GM21390 (cell line): Measurements from ENCODE around the gene GALNS.
"Not testable (repeated sequence)": the region's sequence is repeated elsewhere in the genome, so short reads cannot be mapped to it uniquely, and the experiment has no call there.

ENCODE experiments used
- ATAC-seq: cut with Tn5 transposase; IDR thresholded peaks from one replicate; pipeline ENCODE4 v1.9.1; 2021; ENCODE audit not compliant: unreplicated experiment

Gene GALNS

GRCh38 chr16:88807142-88807625, 49.6 kb downstream of the GALNS start:
- ATAC-seq, result no peak

- no peak for ATAC-seq
Measured at GRCh38 chr16:88806491-88807111, 50.1 kb downstream of the GALNS start.

GRCh38 chr16:88805887-88806393, 50.8 kb downstream of the GALNS start:
- ATAC-seq, result no peak

GRCh38 chr16:88805340-88805715, 51.4 kb downstream of the GALNS start:
- ATAC-seq, result no peak

- ATAC-seq, result no peak
Measured at GRCh38 chr16:88804552-88805339, 52.0 kb downstream of the GALNS start.

GRCh38 chr16:88804173-88804551, 52.6 kb downstream of the GALNS start:
- no peak for ATAC-seq

GRCh38 chr16:88803264-88803987, 53.3 kb downstream of the GALNS start, which contains the start of gene CDT1:
Gene CDT1 (plus strand): TSS chr16:88803789. CDS start chr16:88803832, 43 bp downstream.
- peak; percentile 45 for ATAC-seq

- no peak for ATAC-seq
Measured at GRCh38 chr16:88800277-88800592, 56.5 kb downstream of the GALNS start.

- ATAC-seq, result no peak
Measured at GRCh38 chr16:88799569-88800276, 57.0 kb downstream of the GALNS start.

GRCh38 chr16:88798772-88799455, 57.8 kb downstream of the GALNS start:
- ATAC-seq, result no peak

- no peak for ATAC-seq
Measured at GRCh38 chr16:88798073-88798472, 58.7 kb downstream of the GALNS start.

- no peak for ATAC-seq
Measured at GRCh38 chr16:88796278-88796677, 60.5 kb downstream of the GALNS start.

- no peak for ATAC-seq
Measured at GRCh38 chr16:88793251-88793954, 63.3 kb downstream of the GALNS start.

- no peak for ATAC-seq
Measured at GRCh38 chr16:88792668-88793250, 64.0 kb downstream of the GALNS start.

- no peak for ATAC-seq
Measured at GRCh38 chr16:88792078-88792550, 64.6 kb downstream of the GALNS start.

GRCh38 chr16:88790312-88791211, 66.2 kb downstream of the GALNS start:
- ATAC-seq, result no peak

GRCh38 chr16:88789594-88789993, 67.2 kb downstream of the GALNS start:
- ATAC-seq, result no peak

GRCh38 chr16:88788749-88789148, 68.0 kb downstream of the GALNS start:
- not testable (repeated sequence) for ATAC-seq
